Fibroblast of skin of left quadriceps (primary cell): ENCODE results near the gene BEST2.
A peak's percentile ranks its signal among the peaks of the same experiment; 100 is the strongest.

Experiments used
- DNase-seq, 2 experiments: peaks; one replicate each; pipeline ENCODE4 v3.0.0-alpha.2; 2013; ENCODE audit warnings: low read depth in 2 of 2

Gene BEST2

GRCh38 chr19:12800923-12801465, 49.4 kb downstream of the BEST2 start:
- no peak for DNase-seq

GRCh38 chr19:12801466-12802266, 50.1 kb downstream of the BEST2 start, which contains the start of the genes PRDX2 and THSD8:
TSS of gene PRDX2 (minus strand) at chr19:12801800. CDS start at chr19:12801261, 539 bp downstream.
TSS of gene THSD8 (plus strand) at chr19:12802069. CDS start at chr19:12802072, 3 bp downstream.
- no peak for DNase-seq

- DNase-seq = no peak
Observed at GRCh38 chr19:12802267-12803106, 50.9 kb downstream of the BEST2 start.

- no peak for DNase-seq
Observed at GRCh38 chr19:12804051-12804450, 52.5 kb downstream of the BEST2 start.

GRCh38 chr19:12806242-12807081, 54.9 kb downstream of the BEST2 start, which contains the start of gene RNASEH2A:
TSS of gene RNASEH2A (plus strand) at chr19:12806584. CDS start at chr19:12806674, 90 bp downstream.
- peak; percentile 71 to 75 for DNase-seq
